HG03520 (cell line): Measurements from ENCODE around the gene RASSF3.

Source experiments
- ATAC-seq: cut with Tn5 transposase; IDR thresholded peaks from one replicate; pipeline ENCODE4 v1.9.1; 2021; ENCODE audit warnings: mild to moderate bottlenecking, moderate library complexity; ENCODE audit not compliant: unreplicated experiment

RASSF3 gene

GRCh38 chr12:64667793-64668192 lies 57.5 kb downstream of the RASSF3 start:
- no peak for ATAC-seq

- ATAC-seq = peak; percentile 56
Observed at GRCh38 chr12:64669270-64669842, 59.1 kb downstream of the RASSF3 start.

- no peak for ATAC-seq
Observed at GRCh38 chr12:64670019-64670418, 59.7 kb downstream of the RASSF3 start.

GRCh38 chr12:64670919-64671639 lies 60.8 kb downstream of the RASSF3 start:
- no peak for ATAC-seq

- no peak for ATAC-seq
Observed at GRCh38 chr12:64671681-64672080, 61.4 kb downstream of the RASSF3 start.

GRCh38 chr12:64672925-64673409 lies 62.7 kb downstream of the RASSF3 start:
- no peak for ATAC-seq

- no peak for ATAC-seq
Observed at GRCh38 chr12:64673490-64674169, 63.3 kb downstream of the RASSF3 start.

- no peak for ATAC-seq
Observed at GRCh38 chr12:64674367-64674922, 64.2 kb downstream of the RASSF3 start.

GRCh38 chr12:64675795-64676194 lies 65.5 kb downstream of the RASSF3 start:
- ATAC-seq = no peak

GRCh38 chr12:64678248-64678647 lies 68.0 kb downstream of the RASSF3 start:
- no peak for ATAC-seq

GRCh38 chr12:64678835-64679234 lies 68.5 kb downstream of the RASSF3 start:
- ATAC-seq = no peak

GRCh38 chr12:64679487-64680001 lies 69.2 kb downstream of the RASSF3 start:
- peak; percentile 57 for ATAC-seq

- no peak for ATAC-seq
Observed at GRCh38 chr12:64680235-64680634, 69.9 kb downstream of the RASSF3 start.

- ATAC-seq = peak; percentile 38
Observed at GRCh38 chr12:64681200-64682052, 71.1 kb downstream of the RASSF3 start.

GRCh38 chr12:64682572-64683277 lies 72.4 kb downstream of the RASSF3 start:
- no peak for ATAC-seq

- ATAC-seq = no peak
Observed at GRCh38 chr12:64683816-64684543, 73.7 kb downstream of the RASSF3 start.

- no peak for ATAC-seq
Observed at GRCh38 chr12:64685050-64685449, 74.8 kb downstream of the RASSF3 start.

- no peak for ATAC-seq
Observed at GRCh38 chr12:64685605-64686004, 75.3 kb downstream of the RASSF3 start.

GRCh38 chr12:64687816-64688215 lies 77.5 kb downstream of the RASSF3 start:
- no peak for ATAC-seq
